ENCODE results near the gene SAFB.

GRCh38 chr19:5667751-5668271, 44.9 kb downstream of the SAFB start:
- no peak for TF ChIP-seq CTCF (conservative IDR thresholded peaks at IDR 0.05)
- no peak for TF ChIP-seq ZFX (IDR thresholded peaks at IDR 0.05)
